D721Med (cell line): ENCODE results near the gene SFT2D3.

Experiments used
- DNase-seq: peaks from one replicate; pipeline ENCODE4 v3.0.0; 2011; ENCODE audit warnings: low spot score; ENCODE audit not compliant: insufficient read length
- FAIRE-seq: peaks from 2 replicates; lab custom pipeline; 2011; peaks lifted over from hg19 to GRCh38; lab: Jason Lieb, UNC
- CTCF ChIP-seq: IDR thresholded peaks from 2 replicates; pipeline ENCODE4 v1.5.1; 2012; ENCODE audit warnings: mild to moderate bottlenecking, control low read depth; ENCODE audit not compliant: insufficient read depth; ENCODE audit errors: missing control alignments

The SFT2D3 gene

GRCh38 chr2:127672341-127673224 lies 28.7 kb upstream of the SFT2D3 start:
- no peak for TF ChIP-seq CTCF
- FAIRE-seq (no peak), DNase-seq (peak; percentile 10)

DNA sequence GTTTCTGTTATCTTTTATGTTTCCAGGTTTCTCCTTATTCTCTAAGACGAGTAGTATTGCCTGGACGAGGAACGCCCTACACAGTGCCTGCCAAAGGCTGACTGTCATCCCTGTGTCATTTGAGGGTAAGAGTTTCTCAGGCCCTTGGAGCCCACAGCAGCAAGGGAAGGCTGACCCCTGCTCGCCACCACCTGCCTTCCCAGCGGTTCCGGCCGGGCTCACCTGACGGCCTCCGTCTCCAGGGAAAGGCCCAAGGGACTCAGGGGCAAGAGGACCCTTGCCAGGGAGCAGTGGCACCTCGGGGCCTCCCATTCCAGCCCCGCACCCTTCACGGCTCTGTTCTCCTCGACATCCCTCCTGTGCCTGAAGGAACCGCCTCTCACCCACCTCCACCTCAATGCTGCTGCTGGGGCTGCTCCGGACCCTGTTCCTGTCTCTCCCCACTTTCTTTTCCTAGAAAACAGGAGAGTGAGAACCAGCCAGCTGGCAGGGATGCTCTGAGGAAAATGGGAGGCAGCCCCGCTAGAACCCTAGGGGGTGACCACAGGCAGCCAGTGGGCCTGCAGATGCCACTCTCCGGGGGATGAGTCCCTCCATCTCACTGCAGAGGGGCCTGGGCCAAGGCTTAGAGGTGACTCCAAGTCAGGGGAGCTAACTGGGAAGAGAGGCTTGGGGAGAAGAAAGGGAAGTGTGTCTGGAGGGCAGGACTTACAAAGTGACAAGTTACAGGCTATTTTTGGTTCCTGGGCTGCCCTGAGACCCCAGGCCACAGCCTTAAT lies 27.8 kb upstream of the SFT2D3 start:
- TF ChIP-seq CTCF: no peak
- no peak for DNase-seq
- FAIRE-seq: no peak

GRCh38 chr2:127674241-127675209 lies 26.8 kb upstream of the SFT2D3 start:
- FAIRE-seq (no peak), DNase-seq (peak; percentile 32)
- TF ChIP-seq CTCF: no peak

- DNase-seq: peak; percentile 25
- no peak for TF ChIP-seq CTCF
- no peak for FAIRE-seq
These were observed 25.7 kb upstream of the SFT2D3 start, which contains the start of gene LIMS2 for GRCh38 chr2:127675331-127676261. Gene LIMS2, minus strand, starts transcription at chr2:127675530. Its CDS starts 506 bp downstream, at chr2:127675024.

- DNase-seq (peak; percentile 8), FAIRE-seq (no peak)
- no peak for TF ChIP-seq CTCF
These were observed 24.4 kb upstream of the SFT2D3 start for GRCh38 chr2:127676906-127677305.

DNA sequence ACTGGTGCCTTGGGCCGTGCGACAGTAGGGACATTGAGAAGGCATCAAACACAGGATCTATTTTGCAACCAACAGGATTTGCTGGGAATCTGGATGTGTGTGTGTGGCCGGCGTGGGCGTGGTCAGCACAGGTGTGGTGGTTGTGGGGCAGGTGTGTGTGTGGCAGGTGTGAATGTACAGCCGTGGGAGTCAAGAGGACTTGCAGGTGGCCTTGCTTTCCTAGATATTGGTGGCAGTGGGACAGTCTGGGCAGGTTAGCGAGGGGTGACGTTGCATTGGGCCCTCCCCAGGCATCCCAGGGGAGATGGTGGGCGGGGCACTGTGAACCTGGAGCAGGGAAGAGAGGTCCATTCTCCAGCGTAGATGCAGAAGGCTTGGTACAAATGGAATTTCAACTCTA lies 22.8 kb upstream of the SFT2D3 start:
- DNase-seq (no peak), FAIRE-seq (no peak)
- no peak for TF ChIP-seq CTCF
